GM23338 (cell line): ENCODE results near the gene BIRC7. TPM values are rescaled to one million over a fixed set of nuclear protein-coding genes. Genes with fewer than 3 reads are reported as not detected.

ENCODE experiments used
- ATAC-seq: fragments of 200-7000 bp; cut with Tn5 transposase; 3 replicates; pipeline ENCODE4 v1.9.1; 2020
- DNase-seq: peaks from one replicate; pipeline ENCODE4 v3.0.0-alpha.2; 2015; ENCODE audit warnings: low spot score
- H2AFZ ChIP-seq: fragments of 200-600 bp; sonication (generic); 2 replicates; pipeline ENCODE4 v1.8.0; 2016; ENCODE audit warnings: antibody characterized with exemption, mild to moderate bottlenecking, moderate library complexity
- H3F3A ChIP-seq: fragments of 200-600 bp; sonication (generic); replicated peaks from 2 replicates; pipeline ENCODE4 v1.8.0; 2017; ENCODE audit warnings: antibody characterized with exemption, mixed run types, low read depth
- H3K27ac ChIP-seq: fragments of 200-600 bp; sonication (generic); 2 replicates; pipeline ENCODE4 v1.6.1; 2016; ENCODE audit warnings: low read depth
- H3K27me3 ChIP-seq: fragments of 200-600 bp; sonication (generic); 2 replicates; pipeline ENCODE4 v1.8.0; 2016; ENCODE audit warnings: mild to moderate bottlenecking, mixed run types, moderate library complexity; ENCODE audit not compliant: insufficient read depth
- H3K36me3 ChIP-seq: fragments of 200-600 bp; sonication (generic); 2 replicates; pipeline ENCODE4 v1.8.0; 2016; ENCODE audit warnings: mild to moderate bottlenecking; ENCODE audit not compliant: insufficient read depth
- H3K4me1 ChIP-seq: fragments of 200-600 bp; sonication (generic); 2 replicates; pipeline ENCODE4 v1.8.0; 2016; ENCODE audit warnings: mild to moderate bottlenecking, moderate library complexity; ENCODE audit not compliant: insufficient read depth
- H3K4me2 ChIP-seq: fragments of 200-600 bp; sonication (generic); 2 replicates; pipeline ENCODE4 v1.7.1; 2017; ENCODE audit warnings: mixed run types
- H3K4me3 ChIP-seq: fragments of 200-600 bp; sonication (generic); 2 replicates; pipeline ENCODE4 v1.6.1; 2016; ENCODE audit warnings: mixed run types
- H3K79me2 ChIP-seq: fragments of 200-600 bp; sonication (generic); replicated peaks from 2 replicates; pipeline ENCODE4 v1.8.0; 2017; ENCODE audit warnings: mild to moderate bottlenecking; ENCODE audit not compliant: insufficient read depth
- H3K9me2 ChIP-seq: fragments of 200-600 bp; sonication (generic); 2 replicates; pipeline ENCODE4 v1.8.0; 2017; ENCODE audit not compliant: insufficient read depth
- H4K20me1 ChIP-seq: fragments of 200-600 bp; sonication (generic); replicated peaks from 2 replicates; pipeline ENCODE4 v1.8.0; 2017; ENCODE audit warnings: mild to moderate bottlenecking; ENCODE audit not compliant: insufficient read depth
- H3K27ac Mint-ChIP-seq: 2 replicates; pipeline ENCODE4 v1.8.0; 2020; ENCODE audit warnings: inconsistent platforms, mild to moderate bottlenecking, moderate library complexity, mixed read lengths
- H3K27me3 Mint-ChIP-seq: 3 replicates; pipeline ENCODE4 v1.8.0; 2022; ENCODE audit warnings: low read depth, mild to moderate bottlenecking, moderate library complexity, mixed read lengths, inconsistent platforms; ENCODE audit not compliant: insufficient read depth, poor library complexity
- H3K36me3 Mint-ChIP-seq: 3 replicates; pipeline ENCODE4 v1.8.0; 2021; ENCODE audit warnings: low read depth, mild to moderate bottlenecking, inconsistent platforms, moderate library complexity, mixed read lengths
- H3K4me1 Mint-ChIP-seq: 3 replicates; pipeline ENCODE4 v1.8.0; 2020; ENCODE audit warnings: mild to moderate bottlenecking, inconsistent platforms, mixed read lengths
- H3K4me3 Mint-ChIP-seq: 3 replicates; pipeline ENCODE4 v1.8.0; 2021; ENCODE audit warnings: moderate library complexity, mild to moderate bottlenecking, inconsistent platforms, mixed read lengths
- H3K9me3 Mint-ChIP-seq: 3 replicates; pipeline ENCODE4 v1.8.0; 2020; ENCODE audit warnings: moderate library complexity, mild to moderate bottlenecking, inconsistent platforms, mixed read lengths
- EZH2 ChIP-seq: fragments of 200-600 bp; sonication (generic); IDR thresholded peaks from one replicate; pipeline ENCODE4 v1.8.0; 2017; ENCODE audit warnings: antibody characterized with exemption, mild to moderate bottlenecking, low read depth; ENCODE audit not compliant: unreplicated experiment
- EZH2phosphoT487 ChIP-seq: fragments of 200-600 bp; sonication (generic); IDR thresholded peaks from one replicate; pipeline ENCODE4 v1.8.1; 2018; ENCODE audit warnings: antibody characterized with exemption; ENCODE audit not compliant: unreplicated experiment
- JUNB ChIP-seq: IDR thresholded peaks from one replicate; pipeline ENCODE4 v1.6.1; 2016; ENCODE audit warnings: antibody characterized with exemption; ENCODE audit not compliant: unreplicated experiment
- NANOG ChIP-seq: IDR thresholded peaks from 2 replicates; pipeline ENCODE4 v1.6.1; 2016; ENCODE audit warnings: antibody characterized with exemption, borderline replicate concordance
- POLR2AphosphoS5 ChIP-seq: IDR thresholded peaks from 2 replicates; pipeline ENCODE4 v1.6.1; 2016; ENCODE audit warnings: antibody characterized with exemption, low read depth
- REST ChIP-seq: IDR thresholded peaks from one replicate; pipeline ENCODE4 v1.6.1; 2018; ENCODE audit warnings: antibody characterized with exemption; ENCODE audit not compliant: unreplicated experiment
- STAT1 ChIP-seq: IDR thresholded peaks from one replicate; pipeline ENCODE4 v1.6.1; 2016; ENCODE audit warnings: antibody characterized with exemption; ENCODE audit not compliant: unreplicated experiment
- ZNF114 ChIP-seq: fragments of 250-450 bp; sonication (Bioruptor Pico); IDR thresholded peaks from 2 replicates; pipeline ENCODE4 v1.5.0; 2020; ENCODE audit warnings: mild to moderate bottlenecking, moderate library complexity
- ZNF331 ChIP-seq: fragments of 250-450 bp; sonication (Bioruptor Pico); IDR thresholded peaks from 2 replicates; pipeline ENCODE4 v1.5.0; 2020; ENCODE audit warnings: low read depth, mild to moderate bottlenecking, moderate library complexity
- polyA plus RNA-seq: library from polyadenylated mRNA; unstranded; fragments of >200 nt; fragmentation: Nextera tagmentation; extraction: Ambion mirVana; gene quantifications from 2 replicates; pipeline ENCODE4 v1.2.1, GENCODE V29; 2016
- total RNA-seq: library from RNA; depleted of rRNA; stranded (reverse); fragments of >200 nt; shearing (Covaris generic); gene quantifications from 2 replicates; pipeline ENCODE4 v1.2.3, GENCODE V29; 2014
- TF ChIP-seq, protein P1 (sequence below): fragments of 250-450 bp; sonication (Bioruptor Pico); IDR thresholded peaks from 2 replicates; pipeline ENCODE4 v1.5.0; 2020; ENCODE audit warnings: mild to moderate bottlenecking, moderate library complexity
- TF ChIP-seq, protein P2 (sequence below), 2 experiments: fragments of 200-600 bp in 1 of 2; sonication (generic) in 1 of 2; conservative IDR thresholded peaks; 2 replicates each; pipeline versions ENCODE4 v1.5.1 to v1.6.1; 2016 to 2017; ENCODE audit warnings: antibody characterized with exemption in 2 of 2, low read depth in 2 of 2, mild to moderate bottlenecking in 2 of 2, moderate library complexity in 1 of 2

BIRC7 gene
- total and polyA plus RNA-seq, 2 experiments from 2014 or later: 0.16 to 0.24 TPM

- DNase-seq (no peak), ATAC-seq (no peak)
- Histone ChIP-seq H2AFZ (no peak overlapping the region), H3F3A (no peaks in the 10 kb centered on the region), H3K4me3 (no peak overlapping the region), H3K9me2 (no peaks in the 10 kb centered on the region), H3K36me3 (no peaks in the 10 kb centered on the region), H3K79me2 (no peaks in the 10 kb centered on the region), H3K27me3 (no peaks in the 10 kb centered on the region), H3K27ac (no peak overlapping the region), H3K4me1 (peaks cover 4% of the 10 kb centered on the region; the same call in 1 of the 2 replicates), H4K20me1 (no peaks in the 10 kb centered on the region), H3K4me2 (no peak overlapping the region)
- Mint-ChIP-seq H3K9me3 (no peaks in the 10 kb centered on the region), H3K27ac (no peak overlapping the region), H3K27me3 (peaks cover 8% of the 10 kb centered on the region), H3K4me1 (peaks cover 7% of the 10 kb centered on the region; the same call in 2 of the 3 replicates), H3K36me3 (no peaks in the 10 kb centered on the region), H3K4me3 (no peak overlapping the region)
- no peak for TF ChIP-seq POLR2AphosphoS5
- TF ChIP-seq, protein P1, sequence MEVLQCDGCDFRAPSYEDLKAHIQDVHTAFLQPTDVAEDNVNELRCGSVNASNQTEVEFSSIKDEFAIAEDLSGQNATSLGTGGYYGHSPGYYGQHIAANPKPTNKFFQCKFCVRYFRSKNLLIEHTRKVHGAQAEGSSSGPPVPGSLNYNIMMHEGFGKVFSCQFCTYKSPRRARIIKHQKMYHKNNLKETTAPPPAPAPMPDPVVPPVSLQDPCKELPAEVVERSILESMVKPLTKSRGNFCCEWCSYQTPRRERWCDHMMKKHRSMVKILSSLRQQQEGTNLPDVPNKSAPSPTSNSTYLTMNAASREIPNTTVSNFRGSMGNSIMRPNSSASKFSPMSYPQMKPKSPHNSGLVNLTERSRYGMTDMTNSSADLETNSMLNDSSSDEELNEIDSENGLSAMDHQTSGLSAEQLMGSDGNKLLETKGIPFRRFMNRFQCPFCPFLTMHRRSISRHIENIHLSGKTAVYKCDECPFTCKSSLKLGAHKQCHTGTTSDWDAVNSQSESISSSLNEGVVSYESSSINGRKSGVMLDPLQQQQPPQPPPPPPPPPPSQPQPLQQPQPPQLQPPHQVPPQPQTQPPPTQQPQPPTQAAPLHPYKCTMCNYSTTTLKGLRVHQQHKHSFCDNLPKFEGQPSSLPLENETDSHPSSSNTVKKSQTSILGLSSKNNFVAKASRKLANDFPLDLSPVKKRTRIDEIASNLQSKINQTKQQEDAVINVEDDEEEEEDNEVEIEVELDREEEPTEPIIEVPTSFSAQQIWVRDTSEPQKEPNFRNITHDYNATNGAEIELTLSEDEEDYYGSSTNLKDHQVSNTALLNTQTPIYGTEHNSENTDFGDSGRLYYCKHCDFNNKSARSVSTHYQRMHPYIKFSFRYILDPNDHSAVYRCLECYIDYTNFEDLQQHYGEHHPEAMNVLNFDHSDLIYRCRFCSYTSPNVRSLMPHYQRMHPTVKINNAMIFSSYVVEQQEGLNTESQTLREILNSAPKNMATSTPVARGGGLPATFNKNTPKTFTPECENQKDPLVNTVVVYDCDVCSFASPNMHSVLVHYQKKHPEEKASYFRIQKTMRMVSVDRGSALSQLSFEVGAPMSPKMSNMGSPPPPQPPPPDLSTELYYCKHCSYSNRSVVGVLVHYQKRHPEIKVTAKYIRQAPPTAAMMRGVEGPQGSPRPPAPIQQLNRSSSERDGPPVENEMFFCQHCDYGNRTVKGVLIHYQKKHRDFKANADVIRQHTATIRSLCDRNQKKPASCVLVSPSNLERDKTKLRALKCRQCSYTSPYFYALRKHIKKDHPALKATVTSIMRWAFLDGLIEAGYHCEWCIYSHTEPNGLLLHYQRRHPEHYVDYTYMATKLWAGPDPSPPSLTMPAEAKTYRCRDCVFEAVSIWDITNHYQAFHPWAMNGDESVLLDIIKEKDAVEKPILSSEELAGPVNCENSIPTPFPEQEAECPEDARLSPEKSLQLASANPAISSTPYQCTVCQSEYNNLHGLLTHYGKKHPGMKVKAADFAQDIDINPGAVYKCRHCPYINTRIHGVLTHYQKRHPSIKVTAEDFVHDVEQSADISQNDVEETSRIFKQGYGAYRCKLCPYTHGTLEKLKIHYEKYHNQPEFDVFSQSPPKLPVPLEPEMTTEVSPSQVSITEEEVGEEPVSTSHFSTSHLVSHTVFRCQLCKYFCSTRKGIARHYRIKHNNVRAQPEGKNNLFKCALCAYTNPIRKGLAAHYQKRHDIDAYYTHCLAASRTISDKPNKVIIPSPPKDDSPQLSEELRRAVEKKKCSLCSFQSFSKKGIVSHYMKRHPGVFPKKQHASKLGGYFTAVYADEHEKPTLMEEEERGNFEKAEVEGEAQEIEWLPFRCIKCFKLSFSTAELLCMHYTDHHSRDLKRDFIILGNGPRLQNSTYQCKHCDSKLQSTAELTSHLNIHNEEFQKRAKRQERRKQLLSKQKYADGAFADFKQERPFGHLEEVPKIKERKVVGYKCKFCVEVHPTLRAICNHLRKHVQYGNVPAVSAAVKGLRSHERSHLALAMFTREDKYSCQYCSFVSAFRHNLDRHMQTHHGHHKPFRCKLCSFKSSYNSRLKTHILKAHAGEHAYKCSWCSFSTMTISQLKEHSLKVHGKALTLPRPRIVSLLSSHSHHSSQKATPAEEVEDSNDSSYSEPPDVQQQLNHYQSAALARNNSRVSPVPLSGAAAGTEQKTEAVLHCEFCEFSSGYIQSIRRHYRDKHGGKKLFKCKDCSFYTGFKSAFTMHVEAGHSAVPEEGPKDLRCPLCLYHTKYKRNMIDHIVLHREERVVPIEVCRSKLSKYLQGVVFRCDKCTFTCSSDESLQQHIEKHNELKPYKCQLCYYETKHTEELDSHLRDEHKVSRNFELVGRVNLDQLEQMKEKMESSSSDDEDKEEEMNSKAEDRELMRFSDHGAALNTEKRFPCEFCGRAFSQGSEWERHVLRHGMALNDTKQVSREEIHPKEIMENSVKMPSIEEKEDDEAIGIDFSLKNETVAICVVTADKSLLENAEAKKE (CRISPR knock-in tag): no peak
- no peak for TF ChIP-seq STAT1
- TF ChIP-seq ZNF114 (CRISPR knock-in tag): no peak
- no peak for TF ChIP-seq NANOG
- TF ChIP-seq JUNB: no peak
- no peak for TF ChIP-seq EZH2
- no peak for TF ChIP-seq ZNF331 (CRISPR knock-in tag)
- no peak for TF ChIP-seq EZH2phosphoT487
- TF ChIP-seq, protein P2, sequence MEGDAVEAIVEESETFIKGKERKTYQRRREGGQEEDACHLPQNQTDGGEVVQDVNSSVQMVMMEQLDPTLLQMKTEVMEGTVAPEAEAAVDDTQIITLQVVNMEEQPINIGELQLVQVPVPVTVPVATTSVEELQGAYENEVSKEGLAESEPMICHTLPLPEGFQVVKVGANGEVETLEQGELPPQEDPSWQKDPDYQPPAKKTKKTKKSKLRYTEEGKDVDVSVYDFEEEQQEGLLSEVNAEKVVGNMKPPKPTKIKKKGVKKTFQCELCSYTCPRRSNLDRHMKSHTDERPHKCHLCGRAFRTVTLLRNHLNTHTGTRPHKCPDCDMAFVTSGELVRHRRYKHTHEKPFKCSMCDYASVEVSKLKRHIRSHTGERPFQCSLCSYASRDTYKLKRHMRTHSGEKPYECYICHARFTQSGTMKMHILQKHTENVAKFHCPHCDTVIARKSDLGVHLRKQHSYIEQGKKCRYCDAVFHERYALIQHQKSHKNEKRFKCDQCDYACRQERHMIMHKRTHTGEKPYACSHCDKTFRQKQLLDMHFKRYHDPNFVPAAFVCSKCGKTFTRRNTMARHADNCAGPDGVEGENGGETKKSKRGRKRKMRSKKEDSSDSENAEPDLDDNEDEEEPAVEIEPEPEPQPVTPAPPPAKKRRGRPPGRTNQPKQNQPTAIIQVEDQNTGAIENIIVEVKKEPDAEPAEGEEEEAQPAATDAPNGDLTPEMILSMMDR (conservative IDR thresholded peaks at IDR 0.05; ENCODE audit: low read depth in 2 of 2): no peak
- no peak for TF ChIP-seq REST
These were observed 2.3 kb downstream of the BIRC7 start for GRCh38 chr20:63238031-63238430.
